ENCODE results near the gene RALGPS1. TPM values are rescaled to one million over a fixed set of nuclear protein-coding genes. Genes with fewer than 3 reads are reported as not detected.

The RALGPS1 gene
- total and polyA plus RNA-seq, 2 of the 8 experiments (the other 6 are each of a cell fraction or from before 2014, with no cell fraction given) = 20.0 to 23.5 TPM

- TF ChIP-seq SIX5 (IDR thresholded peaks at IDR 0.05; ENCODE audit: low read depth, low read length) = peak; percentile 10; the same call in 1 of the 2 replicates
- TF ChIP-seq USF2 (IDR thresholded peaks at IDR 0.05; ENCODE audit: low read length) = no peak
- no peak for TF ChIP-seq JUN (IDR thresholded peaks at IDR 0.05; ENCODE audit: low read depth, low read length)
- TF ChIP-seq POLR2A (IDR thresholded peaks at IDR 0.05; ENCODE audit: control extremely low read depth in 1 of 2, low read depth in 2 of 2, low read length in 2 of 2) = peak in 1 of 2 experiments; percentile 76; a peak in 2 of 3 replicates
- TF ChIP-seq SP2 (IDR thresholded peaks at IDR 0.05; ENCODE audit: low read length) = peak; percentile 55
- TF ChIP-seq EP300 (IDR thresholded peaks at IDR 0.05; ENCODE audit: borderline replicate concordance in 1 of 2, low read depth in 2 of 2, low read length in 2 of 2) = no peak
- TF ChIP-seq TAF1 (IDR thresholded peaks at IDR 0.05; ENCODE audit: low read depth, low read length) = peak; percentile 81
- TF ChIP-seq RAD21 (IDR thresholded peaks at IDR 0.05 in 1 of 2, conservative IDR thresholded peaks at IDR 0.05 in 1 of 2; ENCODE audit: low read depth in 2 of 2, low read length in 2 of 2) = no peak
These were observed 330.3 kb downstream of the RALGPS1 start (continued) for GRCh38 chr9:127244609-127245601.

All from H1 (cell line).